Stimulated activated CD8-positive, alpha-beta memory T cell treated with anti-CD3 and anti-CD28 coated beads, Interleukin-4, amount 100 ng/mL, for 48 hours (primary cell): ENCODE measurements around the gene PRKCE.

Experiments
- DNase-seq: peaks from one replicate; pipeline ENCODE4 v3.0.0-alpha.2; 2020

Gene PRKCE

DNA sequence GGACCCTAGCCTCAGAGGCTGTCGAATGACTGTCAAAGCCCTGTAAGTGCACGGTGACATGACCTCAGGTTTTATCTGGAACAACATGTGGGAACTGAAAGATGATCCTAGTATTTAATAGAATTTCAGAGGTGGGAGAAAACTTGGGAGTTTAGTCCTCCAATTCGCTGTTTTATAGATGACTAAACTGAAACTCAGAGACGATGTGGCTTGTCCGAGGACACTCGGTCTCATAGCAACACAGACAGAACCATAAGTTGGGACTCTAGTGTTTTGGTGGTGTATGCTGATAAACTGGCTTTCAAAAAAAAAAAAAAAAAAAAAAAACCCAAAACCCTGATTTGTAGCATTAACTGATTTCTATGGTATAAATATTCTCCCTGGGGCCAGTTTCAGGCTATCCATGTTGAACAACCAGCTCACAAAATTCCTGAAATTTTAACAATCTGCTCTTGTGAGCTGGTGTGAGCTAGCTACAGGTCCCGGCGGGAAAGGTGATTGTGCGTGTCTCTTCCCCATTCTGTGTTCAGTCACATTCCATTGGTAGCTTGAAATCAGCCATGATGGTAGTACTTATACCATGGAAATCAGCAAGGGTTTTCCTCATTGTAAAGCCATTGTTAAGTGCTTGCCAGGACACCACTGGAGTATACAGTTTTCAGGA, 450.2 kb downstream of the PRKCE start:
- no peak for DNase-seq

DNA sequence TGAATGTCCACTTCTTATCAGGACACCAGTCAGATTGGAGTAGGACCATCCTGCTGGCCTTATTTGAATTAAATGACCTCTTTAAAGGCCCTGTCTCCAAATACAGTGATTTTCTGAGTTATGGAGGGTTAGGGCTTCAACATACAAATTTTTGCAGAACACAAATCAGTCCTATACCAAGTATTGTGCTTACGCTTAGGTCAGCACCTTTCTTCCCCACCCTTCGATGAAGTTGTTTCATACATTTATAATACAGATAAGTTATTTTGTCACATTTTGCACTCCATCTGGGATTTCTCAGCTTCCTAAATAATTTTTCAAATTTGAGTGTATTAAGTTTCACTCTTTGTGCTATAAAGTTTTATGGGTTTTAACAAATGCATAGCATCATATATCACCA, 455.2 kb downstream of the PRKCE start:
- no peak for DNase-seq

DNA sequence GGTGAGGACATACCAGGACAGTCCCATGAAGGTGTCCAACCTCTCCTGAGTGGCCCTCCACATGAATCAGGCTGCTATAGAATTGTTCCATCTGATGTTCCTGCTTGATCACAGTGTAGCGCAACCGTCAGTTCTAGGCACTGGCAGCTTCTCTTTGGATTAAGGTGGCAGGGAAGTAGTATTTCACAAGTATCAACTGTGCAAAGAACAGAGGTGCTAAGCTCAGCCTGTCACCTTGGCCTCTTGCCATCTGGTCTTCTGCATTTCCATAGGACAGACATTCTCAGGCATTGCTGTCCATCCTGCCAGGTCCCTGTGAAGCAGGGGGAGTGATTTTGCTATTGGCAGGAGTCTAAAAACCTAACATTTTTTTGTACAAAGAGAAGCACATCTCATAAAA, 463.5 kb downstream of the PRKCE start:
- DNase-seq, result no peak

DNA sequence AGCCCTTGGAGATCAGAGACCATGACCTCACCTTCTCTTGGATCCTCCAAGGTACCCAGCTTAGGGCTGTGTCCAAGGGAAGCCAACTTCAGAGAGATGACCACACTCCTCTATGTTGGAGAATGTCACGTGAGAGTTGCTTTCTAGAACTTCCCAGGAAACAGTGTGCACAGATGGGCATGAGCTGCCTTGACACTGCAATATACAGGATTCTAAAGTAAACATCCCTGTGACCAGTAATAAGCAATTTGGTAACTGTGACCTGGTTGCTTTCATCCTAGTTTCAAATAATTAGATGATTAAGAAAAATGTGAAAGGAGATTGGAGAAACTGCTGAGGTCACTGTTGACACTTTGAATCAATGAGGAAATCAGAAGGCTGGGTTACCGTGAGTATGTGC, 464.7 kb downstream of the PRKCE start:
- DNase-seq, result no peak

- DNase-seq, result no peak
Observed at GRCh38 chr2:46116553-46116991, 465.1 kb downstream of the PRKCE start.

DNA sequence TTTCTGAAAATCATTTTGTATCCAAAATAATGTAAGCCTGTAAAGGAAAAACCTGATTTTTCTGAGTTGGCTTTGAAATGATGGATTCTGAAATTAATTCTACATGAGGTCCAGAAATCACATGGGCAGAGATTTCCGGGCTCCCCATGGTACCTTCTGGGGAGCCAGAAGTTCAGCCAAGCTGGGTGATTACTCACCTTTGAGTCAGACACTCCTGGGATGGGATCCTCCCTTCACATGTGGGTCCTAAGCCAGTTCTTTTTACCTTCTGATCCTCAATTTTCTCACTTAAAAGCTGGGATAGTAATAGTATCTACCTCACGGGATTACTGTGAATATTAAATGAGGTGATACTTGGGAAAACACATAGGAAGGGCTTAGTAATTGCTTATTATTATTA, 465.9 kb downstream of the PRKCE start:
- DNase-seq, result no peak

DNA sequence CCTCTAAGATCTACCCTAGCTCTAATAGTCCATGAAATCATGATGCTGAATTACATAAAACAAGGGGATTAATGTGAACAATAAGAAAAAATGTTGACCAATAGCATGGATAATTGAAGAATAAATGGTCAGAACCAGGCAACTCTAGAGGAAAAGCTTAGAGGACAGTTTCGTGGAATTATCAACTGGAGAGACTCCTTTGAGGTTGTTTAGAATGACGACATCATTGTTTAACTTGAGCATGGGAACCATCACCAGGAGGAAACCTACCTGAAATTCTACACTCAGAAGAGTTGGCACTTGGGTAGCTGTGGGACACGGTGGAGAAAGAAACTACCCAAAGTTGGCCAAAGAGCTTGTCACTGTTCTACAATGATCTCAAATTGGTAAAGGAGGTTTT, 466.5 kb downstream of the PRKCE start:
- DNase-seq, result no peak

DNA sequence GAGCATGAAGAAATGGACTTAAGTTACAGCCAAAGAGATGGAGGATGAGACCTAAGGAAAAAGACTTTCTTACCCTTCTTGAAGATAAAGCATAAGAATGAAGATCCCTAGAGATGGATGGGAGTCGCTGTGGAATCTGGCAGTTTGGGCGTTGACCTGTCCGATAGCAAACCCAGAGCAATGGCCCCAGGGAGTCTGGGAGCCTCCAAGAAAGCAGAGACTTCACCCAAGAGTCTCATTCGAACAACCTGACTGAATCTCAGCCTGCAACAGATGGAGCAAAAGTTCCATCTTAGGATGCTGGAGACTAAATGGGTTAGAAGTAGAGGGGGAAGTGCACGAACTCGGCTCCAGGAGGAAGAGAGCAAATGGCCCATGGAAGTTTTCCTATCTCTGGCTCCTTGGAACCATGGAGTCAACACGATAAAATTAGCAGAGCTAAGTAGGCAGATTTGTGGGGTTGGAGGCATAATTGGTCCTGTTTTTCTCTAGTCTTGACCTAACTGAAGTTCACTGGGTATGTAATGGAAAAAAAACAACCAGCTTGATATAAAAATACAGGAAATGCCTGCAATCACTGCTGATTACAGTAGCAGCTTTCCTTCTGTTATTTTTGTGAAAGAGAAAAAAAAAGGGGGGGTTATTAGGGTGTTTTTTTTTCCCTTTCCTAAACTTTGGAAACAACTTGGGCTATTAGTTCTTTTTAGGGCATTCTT, 467.3 kb downstream of the PRKCE start:
- no peak for DNase-seq

DNA sequence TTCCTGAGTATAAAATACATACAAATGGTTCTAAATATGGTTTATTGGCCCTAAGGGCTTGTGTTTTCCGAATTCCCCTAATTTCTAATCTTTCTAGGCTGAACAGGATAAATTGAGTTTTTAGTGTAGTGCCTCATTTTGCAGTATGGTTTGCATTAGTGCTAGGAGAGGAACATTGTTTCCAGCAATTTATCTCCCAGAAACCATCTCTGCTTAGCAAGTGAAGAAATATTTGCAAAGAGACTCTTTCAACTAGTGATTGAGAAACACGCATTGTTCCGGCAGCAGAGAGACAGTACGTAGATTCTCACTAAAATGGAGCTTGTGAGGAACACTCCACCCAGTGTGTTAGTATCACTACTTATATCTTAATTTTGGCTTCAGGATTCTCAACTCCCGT, 468.0 kb downstream of the PRKCE start:
- no peak for DNase-seq

- DNase-seq, result no peak
Observed at GRCh38 chr2:46120792-46121555, 469.5 kb downstream of the PRKCE start.

DNA sequence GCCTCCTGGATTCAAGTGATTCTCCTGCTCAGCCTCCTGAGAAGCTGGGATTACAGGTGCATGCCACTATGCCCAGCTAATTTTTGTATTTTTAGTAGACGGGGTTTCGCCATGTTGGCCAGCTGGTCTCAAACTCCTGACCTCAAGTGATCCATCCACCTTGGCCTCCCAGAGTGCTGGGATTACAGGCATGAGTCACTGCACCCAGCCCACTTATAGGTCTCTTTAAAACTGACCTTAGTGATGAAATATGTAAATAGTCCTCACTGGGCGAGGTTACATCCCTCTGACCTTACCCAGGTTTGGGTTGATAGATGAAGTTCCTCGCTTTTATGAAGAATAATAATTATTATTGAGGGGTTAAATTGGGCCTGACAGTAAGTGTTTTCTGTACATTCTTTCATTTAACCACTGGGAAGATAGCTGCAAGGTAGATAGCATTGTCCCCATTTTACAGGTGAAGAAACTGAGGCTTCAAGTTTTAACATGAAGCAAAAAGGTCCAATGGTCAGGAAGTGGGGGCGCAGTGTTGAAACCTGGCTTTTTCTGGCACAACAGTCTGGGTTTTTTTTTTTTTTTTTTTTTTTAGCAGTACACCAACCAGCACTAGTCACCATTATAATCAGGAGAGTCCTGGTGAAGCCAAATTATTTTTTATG, 471.0 kb downstream of the PRKCE start:
- no peak for DNase-seq

DNA sequence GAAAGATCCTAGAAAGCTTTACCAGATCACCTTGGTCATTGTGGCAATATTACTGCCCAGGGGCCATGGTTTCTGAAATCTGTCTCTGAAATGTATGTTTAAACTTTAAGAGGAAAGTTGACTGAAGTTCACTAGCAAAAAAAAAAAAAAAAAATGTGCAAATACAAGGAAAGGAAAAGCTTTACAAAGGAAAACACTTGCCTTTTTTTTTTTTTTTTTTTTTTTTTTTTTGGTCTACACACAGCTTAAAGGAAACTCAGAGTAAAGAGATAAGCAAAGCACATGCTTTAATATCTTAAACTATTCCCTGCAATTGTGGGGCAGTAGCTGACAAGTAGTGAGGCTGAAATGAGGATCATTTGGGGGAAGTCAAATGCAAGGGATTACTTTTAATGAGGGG, 471.5 kb downstream of the PRKCE start:
- DNase-seq, result no peak

- DNase-seq, result no peak
Observed at GRCh38 chr2:46125798-46126197, 474.3 kb downstream of the PRKCE start.

DNA sequence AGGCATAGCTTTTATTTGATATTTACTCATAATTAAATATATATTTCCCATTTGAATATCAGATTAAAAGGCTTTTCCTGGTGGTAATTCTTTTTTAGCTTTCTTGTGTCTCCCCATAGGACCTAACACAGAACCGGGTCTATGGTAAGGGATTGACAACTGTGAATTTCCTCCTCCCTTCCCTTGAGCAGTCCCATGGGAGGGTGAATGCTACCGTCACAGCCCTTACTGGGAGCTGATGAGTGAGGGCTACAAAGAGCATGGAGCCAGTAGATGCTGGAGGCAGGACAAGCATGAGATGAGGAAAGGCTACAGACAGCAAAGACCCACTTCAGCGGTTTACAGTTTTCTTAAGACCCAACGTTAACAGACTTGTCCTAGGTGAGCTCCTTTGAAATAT, 475.1 kb downstream of the PRKCE start:
- no peak for DNase-seq

DNA sequence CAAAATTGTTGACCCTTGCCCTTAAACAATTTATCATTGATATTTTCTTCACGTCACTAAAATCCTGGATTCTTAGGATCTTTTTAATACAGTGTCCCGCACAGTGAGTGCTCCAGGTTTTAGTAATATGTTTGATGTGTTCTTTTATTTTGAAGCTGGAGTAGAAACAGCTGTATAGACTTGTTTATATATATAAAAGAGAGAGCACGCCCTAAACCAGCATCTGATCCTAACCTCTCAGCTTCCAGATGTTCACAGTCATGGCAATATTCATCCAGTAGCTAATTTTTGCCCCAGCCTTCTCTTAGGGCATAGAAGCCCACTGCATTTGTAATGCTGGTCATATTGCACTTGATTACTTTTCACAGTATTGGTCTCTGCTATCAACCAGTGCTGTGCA, 475.7 kb downstream of the PRKCE start:
- no peak for DNase-seq

GRCh38 chr2:46130511-46130910, 479.0 kb downstream of the PRKCE start:
- no peak for DNase-seq

DNA sequence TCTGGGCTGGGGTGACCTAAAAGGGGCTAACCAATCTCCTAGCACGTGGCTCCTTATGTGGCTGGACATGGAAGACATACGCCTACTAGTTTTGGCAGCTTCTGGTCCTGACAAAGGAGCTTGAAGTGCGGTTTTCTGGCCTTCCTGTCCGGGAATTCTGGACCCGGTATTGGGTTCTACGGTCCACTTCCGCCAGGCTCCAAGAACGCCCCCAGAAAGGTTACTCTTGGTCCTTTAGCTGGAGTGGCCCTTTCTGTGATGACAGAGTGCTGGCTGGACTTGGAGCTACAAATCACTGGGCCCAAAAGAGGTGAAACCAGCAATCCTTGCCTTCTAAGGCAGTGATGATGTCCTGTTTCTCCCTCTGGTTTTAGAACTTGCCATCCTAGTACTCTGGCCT, 481.5 kb downstream of the PRKCE start:
- no peak for DNase-seq

DNA sequence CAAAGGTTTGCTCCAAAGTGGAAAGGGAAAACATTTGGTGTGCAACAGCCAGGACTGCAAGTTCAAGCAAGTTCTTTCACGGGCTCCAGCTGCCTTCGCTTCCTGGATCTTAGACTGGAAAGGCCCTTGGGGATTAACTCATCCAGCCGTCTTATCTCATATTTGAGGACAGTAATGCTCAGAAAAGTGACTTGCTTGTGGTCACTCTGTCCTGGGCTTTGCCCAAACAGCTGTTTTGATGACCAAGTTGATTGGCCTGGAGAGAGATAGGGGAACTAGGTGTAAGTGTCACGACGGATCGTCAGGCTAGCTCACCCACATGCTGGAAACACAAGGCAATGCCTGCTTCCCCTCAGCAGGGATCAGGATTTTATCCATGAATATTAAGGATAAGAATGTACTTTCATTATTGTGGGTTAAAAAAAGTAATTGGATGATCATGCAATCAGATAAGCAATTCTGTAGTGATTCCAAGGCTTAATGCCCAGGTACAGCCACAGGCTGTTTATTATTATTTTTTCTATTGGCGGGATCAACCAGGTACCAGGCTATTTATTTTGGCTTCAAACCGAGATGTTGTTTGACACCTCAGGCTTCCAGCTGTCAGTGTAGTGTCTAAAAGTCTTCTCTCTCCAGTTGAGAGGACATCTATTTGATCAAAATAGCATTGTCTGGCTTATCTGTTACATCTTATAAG, 483.2 kb downstream of the PRKCE start:
- DNase-seq, result no peak

- DNase-seq, result no peak
Observed at GRCh38 chr2:46135228-46135855, 483.9 kb downstream of the PRKCE start.

- DNase-seq, result no peak
Observed at GRCh38 chr2:46135958-46136357, 484.5 kb downstream of the PRKCE start.

DNA sequence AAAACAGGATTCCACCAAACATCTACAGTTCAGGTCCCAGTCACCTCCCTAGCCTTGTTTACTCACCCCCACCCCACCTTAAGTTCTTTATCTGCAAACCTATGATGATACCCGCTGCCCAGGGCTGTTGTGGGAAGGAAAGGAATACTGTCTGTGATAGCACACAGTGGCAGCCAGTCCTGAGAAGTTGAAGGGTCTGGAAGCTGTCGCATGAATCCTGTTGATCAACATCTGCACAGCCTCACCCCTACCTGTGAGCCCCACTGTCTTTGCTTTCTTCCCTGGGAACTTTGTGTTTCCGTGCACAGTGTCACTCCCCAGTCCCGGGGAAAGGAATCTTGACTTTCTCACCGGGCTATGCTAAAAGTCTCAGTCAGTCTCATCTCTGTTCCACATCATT, 485.0 kb downstream of the PRKCE start:
- DNase-seq, result no peak

DNA sequence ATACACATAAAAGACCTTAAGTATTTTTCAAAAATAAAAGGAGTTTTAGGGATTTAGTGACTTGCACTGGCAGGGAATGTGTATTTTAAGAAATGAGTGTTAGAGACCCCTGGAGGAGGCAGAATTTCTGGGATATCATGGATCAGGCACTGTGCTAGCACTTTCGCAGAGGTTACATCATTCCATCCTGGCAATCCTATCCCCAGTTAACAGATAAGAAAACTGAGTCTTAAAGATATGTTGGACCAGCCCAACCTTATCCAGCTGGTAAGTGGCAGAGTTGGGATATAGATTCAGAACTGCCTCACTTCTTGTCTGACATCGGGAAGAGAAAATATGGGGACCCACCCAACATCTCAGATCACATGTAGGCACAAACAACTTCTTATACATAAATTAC, 485.5 kb downstream of the PRKCE start:
- DNase-seq, result no peak
